SU-DHL-6 (cell line): ENCODE measurements around the gene CDKN2AIPNL.

Source experiments
- H2AFZ ChIP-seq: fragments of 200-600 bp; sonication (generic); 2 replicates; pipeline ENCODE4 v1.6.1; 2014; ENCODE audit warnings: low read depth, mild to moderate bottlenecking, moderate library complexity, mixed read lengths, antibody characterized with exemption, low read length; ENCODE audit not compliant: severe bottlenecking
- H3F3A ChIP-seq: fragments of 200-600 bp; shearing (Covaris generic); 2 replicates; pipeline ENCODE4 v1.6.0; 2016; ENCODE audit warnings: antibody characterized with exemption, mild to moderate bottlenecking; ENCODE audit not compliant: insufficient read depth
- H3K27ac ChIP-seq: fragments of 200-600 bp; sonication (generic); 2 replicates; pipeline ENCODE4 v1.5.1; 2016; ENCODE audit warnings: low read depth, mild to moderate bottlenecking, low read length, moderate library complexity, mixed read lengths
- H3K27me3 ChIP-seq: fragments of 200-600 bp; sonication (generic), shearing (Covaris generic); 2 replicates; pipeline ENCODE4 v1.6.0; 2014; ENCODE audit warnings: mild to moderate bottlenecking, low read length
- H3K36me3 ChIP-seq: fragments of 200-600 bp; sonication (generic); 2 replicates; pipeline ENCODE4 v1.6.1; 2014; ENCODE audit warnings: mild to moderate bottlenecking, low read length, mixed read lengths
- H3K4me2 ChIP-seq: fragments of 300-600, 200-600 bp; shearing (Covaris generic), sonication (generic); 2 replicates; pipeline ENCODE4 v1.6.0; 2014; ENCODE audit warnings: low read length, low read depth, mild to moderate bottlenecking; ENCODE audit not compliant: poor library complexity, severe bottlenecking
- H3K4me3 ChIP-seq: fragments of 200-600 bp; sonication (generic); 2 replicates; pipeline ENCODE4 v1.5.1; 2014; ENCODE audit warnings: antibody characterized with exemption, low read length, mild to moderate bottlenecking, mixed read lengths; ENCODE audit not compliant: insufficient read depth, poor library complexity, severe bottlenecking
- H3K79me2 ChIP-seq: fragments of 200-600 bp; sonication (generic); 2 replicates; pipeline ENCODE4 v1.6.1; 2014; ENCODE audit warnings: mild to moderate bottlenecking, low read length, moderate library complexity; ENCODE audit not compliant: insufficient read depth
- H3K9ac ChIP-seq: fragments of 200-600 bp; sonication (generic); 2 replicates; pipeline ENCODE4 v1.7.0; 2014; ENCODE audit warnings: mild to moderate bottlenecking, low read length
- H3K9me2 ChIP-seq: fragments of 200-600 bp; sonication (generic); replicated peaks from 2 replicates; pipeline ENCODE4 v1.6.1; 2014; ENCODE audit warnings: low read length; ENCODE audit not compliant: insufficient read depth
- H3K9me3 ChIP-seq: fragments of 200-600 bp; sonication (generic); 2 replicates; pipeline ENCODE4 v1.6.1; 2014; ENCODE audit warnings: low read length, mixed read lengths; ENCODE audit not compliant: insufficient read depth
- H4K20me1 ChIP-seq: fragments of 200-600 bp; sonication (generic); 2 replicates; pipeline ENCODE4 v1.6.1; 2014; ENCODE audit warnings: low read depth, mild to moderate bottlenecking, antibody characterized with exemption, low read length, moderate library complexity, mixed read lengths
- CTCF ChIP-seq: fragments of 200-600 bp; sonication (generic); IDR thresholded peaks from one replicate; pipeline ENCODE4 v1.5.1; 2017; ENCODE audit warnings: antibody characterized with exemption, mild to moderate bottlenecking, low read length, moderate library complexity; ENCODE audit not compliant: insufficient read depth, poor library complexity, severe bottlenecking
- EZH2phosphoT487 ChIP-seq: fragments of 200-600 bp; sonication (generic), shearing (Covaris generic); conservative IDR thresholded peaks from 2 replicates; pipeline ENCODE4 v1.6.1; 2018; ENCODE audit warnings: mild to moderate bottlenecking, antibody characterized with exemption, low read length, moderate library complexity, mixed read lengths

Gene CDKN2AIPNL

GRCh38 chr5:134370311-134370870, 41.3 kb downstream of the CDKN2AIPNL start:
- Histone ChIP-seq H3K27ac (peak overlapping the region; percentile 44), H3K4me2 (peak overlapping the region; percentile 98), H3K4me3 (peak overlapping the region; percentile 94), H2AFZ (peak overlapping the region; percentile 99), H3K36me3 (0 out of 2 replicates have a peak, but pooled peaks cover 3% of the 10 kb centered on the region), H3K9me2 (no peaks in the 10 kb centered on the region), H3K9ac (peak overlapping the region; percentile 100), H3K9me3 (no peaks in the 10 kb centered on the region), H3K27me3 (no peaks in the 10 kb centered on the region), H3K79me2 (peaks cover 57% of the 10 kb centered on the region), H3F3A (peaks cover 7% of the 10 kb centered on the region; the same call in 1 of the 2 replicates), H4K20me1 (peaks cover 4% of the 10 kb centered on the region; the same call in 1 of the 2 replicates)
- no peak for TF ChIP-seq EZH2phosphoT487
- no peak for TF ChIP-seq CTCF

- Histone ChIP-seq H3K9me2 (no peaks in the 10 kb centered on the region), H3K4me3 (no peak overlapping the region), H4K20me1 (no peaks in the 10 kb centered on the region), H3K27me3 (no peaks in the 10 kb centered on the region), H3K27ac (no peak overlapping the region), H3K36me3 (peaks cover 3% of the 10 kb centered on the region; the same call in 1 of the 2 replicates), H3K4me2 (peak overlapping the region; percentile 87), H3K9me3 (no peaks in the 10 kb centered on the region), H2AFZ (no peak overlapping the region), H3K9ac (no peak overlapping the region), H3F3A (peaks cover 7% of the 10 kb centered on the region; the same call in 1 of the 2 replicates), H3K79me2 (peaks cover 23% of the 10 kb centered on the region)
- TF ChIP-seq EZH2phosphoT487 (no peak), CTCF (no peak)
Observed at GRCh38 chr5:134365604-134366003, 46.1 kb downstream of the CDKN2AIPNL start.

- H3F3A ChIP-seq, result no peaks in the 10 kb centered on the region
- H3K4me2 ChIP-seq, result no peak overlapping the region
- no peaks in the 10 kb centered on the region for H3K9me3 ChIP-seq
- TF ChIP-seq CTCF (no peak), EZH2phosphoT487 (no peak)
- no peaks in the 10 kb centered on the region for H3K9me2 ChIP-seq
- H4K20me1 ChIP-seq, result no peaks in the 10 kb centered on the region
- H3K27ac ChIP-seq, result no peak overlapping the region
- H3K36me3 ChIP-seq, result no peaks in the 10 kb centered on the region; the same call in 1 of the 2 replicates
- H3K9ac ChIP-seq, result no peak overlapping the region
- H3K79me2 ChIP-seq, result no peaks in the 10 kb centered on the region
- H3K4me3 ChIP-seq, result no peak overlapping the region
- H2AFZ ChIP-seq, result no peak overlapping the region
- H3K27me3 ChIP-seq, result no peaks in the 10 kb centered on the region
Observed at GRCh38 chr5:134355681-134356080, 56.0 kb downstream of the CDKN2AIPNL start.
